Measurements from ENCODE around the gene ITK. TPM values are rescaled to one million over a fixed set of nuclear protein-coding genes. Genes with fewer than 3 reads are reported as not detected.
"Not testable (repeated sequence)": the region's sequence is repeated elsewhere in the genome, so short reads cannot be mapped to it uniquely, and the experiment has no call there.

ITK gene
- total RNA-seq, 1 donor from 2014 or later = not detected

GRCh38 chr5:157184117-157184670 lies 3.6 kb downstream of the ITK start:
- no peak overlapping the region for H3K4me3 Mint-ChIP-seq
- no peaks in the 10 kb centered on the region for H3K79me2 ChIP-seq (ENCODE audit: low read depth)
- no peak overlapping the region for H3K4me3 ChIP-seq
- H3K4me1 Mint-ChIP-seq = peaks cover 3% of the 10 kb centered on the region
- peaks cover 99% of the 10 kb centered on the region for H3K27me3 ChIP-seq
- no peaks in the 10 kb centered on the region for H3F3A ChIP-seq (ENCODE audit: low read depth)
- TF ChIP-seq EZH2 (IDR thresholded peaks at IDR 0.05) (no peak), EZH2phosphoT487 (IDR thresholded peaks at IDR 0.05) (no peak), CTCF (IDR thresholded peaks at IDR 0.05) (no peak)
- H3K4me1 ChIP-seq = peaks cover 9% of the 10 kb centered on the region
- H4K20me1 ChIP-seq (ENCODE audit: low read depth) = no peaks in the 10 kb centered on the region
- no peak for DNase-seq (ENCODE audit: low spot score)
- H3K9ac ChIP-seq = no peak overlapping the region
- H3K36me3 Mint-ChIP-seq = no peaks in the 10 kb centered on the region
- H3K27ac Mint-ChIP-seq = no peak overlapping the region
- H3K27me3 Mint-ChIP-seq (ENCODE audit: insufficient read depth, low read depth) = peaks cover 2% of the 10 kb centered on the region
- H3K27ac ChIP-seq = no peak overlapping the region
- no peaks in the 10 kb centered on the region for H3K36me3 ChIP-seq
- H3K9me3 ChIP-seq (ENCODE audit: low read depth) = no peaks in the 10 kb centered on the region
- no peak overlapping the region for H3K4me2 ChIP-seq
- H2AFZ ChIP-seq (replicated peaks) = no peak overlapping the region
- no peaks in the 10 kb centered on the region for H3K9me3 Mint-ChIP-seq

GRCh38 chr5:157185122-157185521 lies 4.5 kb downstream of the ITK start:
- not testable (repeated sequence) for H3K79me2 ChIP-seq (ENCODE audit: low read depth); H3K4me3 ChIP-seq; H3K9me3 Mint-ChIP-seq; H3K4me2 ChIP-seq; H2AFZ ChIP-seq (replicated peaks); H3K9me3 ChIP-seq (ENCODE audit: low read depth); H3K9ac ChIP-seq; H3K4me1 ChIP-seq; H3F3A ChIP-seq (ENCODE audit: low read depth); H3K36me3 Mint-ChIP-seq; H3K4me3 Mint-ChIP-seq; H3K27ac Mint-ChIP-seq; H3K4me1 Mint-ChIP-seq; H3K27ac ChIP-seq; DNase-seq (ENCODE audit: low spot score); H4K20me1 ChIP-seq (ENCODE audit: low read depth); H3K36me3 ChIP-seq; H3K27me3 Mint-ChIP-seq (ENCODE audit: insufficient read depth, low read depth)
- H3K27me3 ChIP-seq = peaks cover 99% of the 10 kb centered on the region

GRCh38 chr5:157186309-157187045 lies 5.8 kb downstream of the ITK start:
- no peak overlapping the region for H3K4me2 ChIP-seq
- H3K27ac Mint-ChIP-seq = no peak overlapping the region
- peaks cover 1% of the 10 kb centered on the region for H3K27me3 Mint-ChIP-seq (ENCODE audit: insufficient read depth, low read depth)

More at GRCh38 chr5:157186309-157187045, 5.8 kb downstream of the ITK start:
- DNase-seq (ENCODE audit: low spot score) = no peak
- Mint-ChIP-seq H3K4me3 (no peak overlapping the region), H3K9me3 (no peaks in the 10 kb centered on the region), H3K4me1 (peaks cover 3% of the 10 kb centered on the region), H3K36me3 (no peaks in the 10 kb centered on the region)
- H2AFZ ChIP-seq (replicated peaks) = no peak overlapping the region
- H3K9me3 ChIP-seq (ENCODE audit: low read depth) = no peaks in the 10 kb centered on the region
- H3K9ac ChIP-seq = no peak overlapping the region
- TF ChIP-seq CTCF (IDR thresholded peaks at IDR 0.05) (no peak), EZH2phosphoT487 (IDR thresholded peaks at IDR 0.05) (no peak)
- H3K27ac ChIP-seq = no peak overlapping the region
- H3K4me1 ChIP-seq = peaks cover 9% of the 10 kb centered on the region
- no peak overlapping the region for H3K4me3 ChIP-seq
- no peaks in the 10 kb centered on the region for H3F3A ChIP-seq (ENCODE audit: low read depth)
- H4K20me1 ChIP-seq (ENCODE audit: low read depth) = no peaks in the 10 kb centered on the region
- H3K36me3 ChIP-seq = no peaks in the 10 kb centered on the region
- H3K79me2 ChIP-seq (ENCODE audit: low read depth) = no peaks in the 10 kb centered on the region
- H3K27me3 ChIP-seq = peaks cover 99% of the 10 kb centered on the region
